ENCODE measurements around the gene METTL16. TPM values are rescaled to one million over a fixed set of nuclear protein-coding genes. Genes with fewer than 3 reads are reported as not detected.

METTL16 gene
- total and polyA plus RNA-seq, 9 of the 15 experiments (the other 6 are each of a cell fraction or from before 2014, with no cell fraction given): 12.1 to 30.5 (median 19.8) TPM

DNA sequence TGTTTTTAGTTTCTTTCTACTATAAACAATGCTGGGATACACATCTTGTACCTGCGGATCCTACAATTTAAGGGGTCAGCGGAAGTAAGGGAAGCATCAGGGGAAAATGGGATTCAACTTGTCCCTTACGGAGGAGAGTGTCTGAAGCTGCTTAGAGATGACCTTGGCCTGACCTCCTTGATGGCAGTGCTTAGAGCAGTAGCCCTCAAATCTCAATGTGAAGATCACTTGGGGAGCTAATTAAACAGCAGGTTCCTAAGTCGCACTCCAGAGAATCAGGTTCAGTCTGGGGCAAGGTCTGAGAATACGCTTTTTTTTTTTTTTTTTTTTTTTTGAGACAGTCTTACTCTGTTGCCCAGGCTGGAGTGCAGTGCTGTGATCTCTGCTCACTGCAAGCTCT lies 9.6 kb upstream of the METTL16 start:
- DNase-seq (ENCODE audit: extremely low read depth in 1 of 4, low spot score in 3 of 4) (no peak), FAIRE-seq (no peak), ATAC-seq (no peak)
- no peak overlapping the region for H3K27ac ChIP-seq (ENCODE audit: extremely low read depth, low read depth, low read length)
- no peak overlapping the region for H3K4me3 ChIP-seq
- H3K27me3 ChIP-seq (ENCODE audit: control insufficient read depth in 2 of 2, insufficient read depth in 2 of 2, low read length in 2 of 2): no peaks in the 10 kb centered on the region
- H3K9me1 ChIP-seq (ENCODE audit: control insufficient read depth, insufficient read depth, low read length): no peaks in the 10 kb centered on the region
- intact Hi-C loops (cut with micrococcal nuclease) (no loop called here), in situ Hi-C loops (cut with MboI) (no loop called here)
- H3K9ac ChIP-seq (ENCODE audit: insufficient read depth in 1 of 2, low read depth in 2 of 2, low read length in 2 of 2): no peak overlapping the region
- no peaks in the 10 kb centered on the region for H4K20me1 ChIP-seq (replicated peaks; ENCODE audit: control insufficient read depth, insufficient read depth, low read length)
- no peaks in the 10 kb centered on the region; a peak in 1 of 5 replicates for H3K4me1 ChIP-seq (replicated peaks in 1 of 2; ENCODE audit: control insufficient read depth in 2 of 2, insufficient read depth in 2 of 2, low read length in 2 of 2)
- no peak overlapping the region for H2AFZ ChIP-seq (ENCODE audit: low read depth, low read length)
- WGBS (ENCODE audit: insufficient coverage, low coverage, missing lambda C conversion rate): 46% methylated on average over 4 of the region's 5 CpGs
- no peak for TF ChIP-seq MCM5 (IDR thresholded peaks at IDR 0.05; ENCODE audit: low read depth)
- no peak for TF ChIP-seq SMC3 (conservative IDR thresholded peaks at IDR 0.05; ENCODE audit: insufficient read depth, low read depth, low read length)
- no peak for TF ChIP-seq DNMT1 (IDR thresholded peaks at IDR 0.05)
- TF ChIP-seq ZNF77 (CRISPR knock-in tag; IDR thresholded peaks at IDR 0.05): no peak
- no peak for TF ChIP-seq MEIS2 (IDR thresholded peaks at IDR 0.05; ENCODE audit: partially characterized antibody)
- no peak for TF ChIP-seq TBP (optimal IDR thresholded peaks at IDR 0.05; ENCODE audit: low read depth, low read length)
- no peak for TF ChIP-seq ZC3H8 (IDR thresholded peaks at IDR 0.05)
- TF ChIP-seq, protein P1, sequence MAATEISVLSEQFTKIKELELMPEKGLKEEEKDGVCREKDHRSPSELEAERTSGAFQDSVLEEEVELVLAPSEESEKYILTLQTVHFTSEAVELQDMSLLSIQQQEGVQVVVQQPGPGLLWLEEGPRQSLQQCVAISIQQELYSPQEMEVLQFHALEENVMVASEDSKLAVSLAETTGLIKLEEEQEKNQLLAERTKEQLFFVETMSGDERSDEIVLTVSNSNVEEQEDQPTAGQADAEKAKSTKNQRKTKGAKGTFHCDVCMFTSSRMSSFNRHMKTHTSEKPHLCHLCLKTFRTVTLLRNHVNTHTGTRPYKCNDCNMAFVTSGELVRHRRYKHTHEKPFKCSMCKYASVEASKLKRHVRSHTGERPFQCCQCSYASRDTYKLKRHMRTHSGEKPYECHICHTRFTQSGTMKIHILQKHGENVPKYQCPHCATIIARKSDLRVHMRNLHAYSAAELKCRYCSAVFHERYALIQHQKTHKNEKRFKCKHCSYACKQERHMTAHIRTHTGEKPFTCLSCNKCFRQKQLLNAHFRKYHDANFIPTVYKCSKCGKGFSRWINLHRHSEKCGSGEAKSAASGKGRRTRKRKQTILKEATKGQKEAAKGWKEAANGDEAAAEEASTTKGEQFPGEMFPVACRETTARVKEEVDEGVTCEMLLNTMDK (IDR thresholded peaks at IDR 0.05; ENCODE audit: borderline replicate concordance, insufficient read depth, low read depth, low read length, poor library complexity, severe bottlenecking): no peak
- TF ChIP-seq CCNT2 (IDR thresholded peaks at IDR 0.05; ENCODE audit: borderline replicate concordance, extremely low read depth, insufficient read length, low read depth, low read length): no peak
- no peak for TF ChIP-seq ZNF583 (CRISPR knock-in tag; IDR thresholded peaks at IDR 0.05)
- TF ChIP-seq ZZZ3 (IDR thresholded peaks at IDR 0.05): no peak
- ChIA-PET CTCF (ENCODE audit: low intra/inter-chr PET ratio) (no interaction called here), POLR2A (interaction anchor here (0.5 to 1.4 kb wide), 2 partner anchors 10 to 75 kb away, joined by 4 read pairs; partner anchors contain the start of gene METTL16)
- BruUV-seq (replicated peaks): no TSS peak
- no peaks in the 10 kb centered on the region for H3K9me3 ChIP-seq (replicated peaks; ENCODE audit: control insufficient read depth, insufficient read depth, low read depth, low read length)
- H3K4me2 ChIP-seq (ENCODE audit: insufficient read depth, low read length): no peak overlapping the region
- H3K79me2 ChIP-seq (ENCODE audit: control insufficient read depth, insufficient read depth, low read length): no peaks in the 10 kb centered on the region
- H3K36me3 ChIP-seq (ENCODE audit: control insufficient read depth, insufficient read depth, low read length): no peaks in the 10 kb centered on the region

Data from K562 (cell line).